Islet of Langerhans (tissue), 1 donor: ENCODE measurements around the gene ADCK2.
A peak's percentile ranks its signal among the peaks of the same experiment; 100 is the strongest.
"Not testable (repeated sequence)": the region's sequence is repeated elsewhere in the genome, so short reads cannot be mapped to it uniquely, and the experiment has no call there.

Source experiments
- FAIRE-seq: peaks from one replicate; lab custom pipeline; 2011; peaks lifted over from hg19 to GRCh38; lab: Jason Lieb, UNC

ADCK2 gene

DNA sequence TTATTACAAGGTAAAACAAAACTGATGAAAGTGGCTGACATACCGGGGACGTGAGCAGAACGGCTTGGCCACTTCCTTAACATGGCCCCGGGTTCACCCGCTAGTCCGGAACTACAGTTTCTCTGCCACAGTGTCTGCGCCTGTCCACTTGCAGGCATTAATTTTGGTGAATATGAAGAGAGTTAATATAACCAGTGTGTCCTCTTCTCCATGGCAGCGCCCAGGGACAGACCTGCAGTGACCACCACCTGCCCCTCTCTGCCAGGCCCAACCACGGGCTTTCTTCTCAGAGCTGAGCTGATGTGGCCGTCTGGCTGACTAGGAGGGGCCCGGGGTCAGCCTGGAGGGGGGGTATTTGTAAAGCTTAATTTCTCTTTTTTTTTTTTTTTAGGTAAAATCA is 22.6 kb downstream of the ADCK2 start:
- FAIRE-seq = no peak

DNA sequence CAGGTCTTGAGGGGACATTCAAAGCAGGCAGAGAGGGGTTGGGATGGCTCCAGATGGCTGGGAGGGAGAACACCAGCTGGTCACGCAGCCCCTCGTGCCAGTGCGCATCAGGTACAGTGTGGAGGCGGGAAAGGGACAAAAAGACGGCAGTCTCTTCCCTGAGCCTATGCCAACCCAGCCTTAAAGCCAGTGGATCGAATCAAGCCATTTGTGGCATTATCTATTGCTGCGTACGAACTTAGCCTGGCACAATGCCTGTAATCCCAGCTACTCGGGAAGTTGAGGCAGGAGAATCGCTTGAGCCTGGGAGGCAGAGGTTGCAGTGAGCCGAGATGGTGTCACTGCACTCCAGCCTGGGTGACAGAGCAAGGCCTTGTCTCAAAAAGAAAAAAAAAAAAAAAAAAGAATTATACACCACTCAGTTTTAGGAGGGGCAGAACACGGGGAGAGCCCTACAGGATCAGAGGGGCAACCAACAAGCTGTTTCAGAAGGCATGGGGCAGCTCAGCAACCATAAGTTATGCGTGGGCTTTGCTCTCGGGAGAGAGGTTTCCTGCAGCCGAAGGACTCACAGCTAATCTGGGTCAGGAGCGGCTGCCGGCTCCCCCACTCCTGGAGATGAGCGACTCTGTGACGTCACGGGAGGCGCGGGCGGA is 23.4 kb downstream of the ADCK2 start:
- FAIRE-seq = no peak

DNA sequence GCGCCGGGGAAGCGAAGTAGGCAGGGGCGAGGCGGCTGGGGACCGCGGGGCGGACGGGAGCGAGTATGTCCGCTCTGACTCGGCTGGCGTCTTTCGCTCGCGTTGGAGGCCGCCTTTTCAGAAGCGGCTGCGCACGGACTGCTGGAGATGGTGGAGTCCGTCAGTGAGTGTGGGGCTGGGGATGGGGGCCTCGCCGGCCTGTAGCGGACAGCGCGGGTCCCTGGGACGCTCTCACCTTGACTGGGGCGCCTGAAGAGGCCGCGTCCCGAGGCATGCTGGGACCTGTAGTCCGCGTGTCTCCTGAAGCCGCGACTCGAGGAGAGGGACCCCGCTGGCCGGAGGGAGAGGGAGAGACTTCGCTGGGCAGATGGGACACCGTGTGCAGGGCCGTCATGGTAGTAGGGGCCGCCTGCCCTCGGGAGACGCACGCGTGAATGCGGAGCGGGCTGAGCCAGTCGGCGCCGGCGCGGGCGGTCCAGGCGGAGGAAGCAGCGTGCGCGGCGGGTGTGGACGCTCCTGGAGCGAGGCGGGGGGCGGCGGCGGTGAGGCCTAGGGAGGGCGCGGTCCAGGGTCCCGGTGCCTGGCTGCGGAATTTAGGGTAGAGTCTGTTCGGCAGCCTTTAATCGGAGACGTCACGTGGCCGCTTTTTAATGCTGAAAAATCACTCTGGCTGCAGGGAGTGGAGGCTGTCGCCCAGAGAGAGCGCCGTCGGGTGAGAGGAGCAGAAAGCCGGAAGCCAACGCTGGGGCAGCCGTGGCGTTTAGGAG is 24.1 kb downstream of the ADCK2 start, which contains the start of gene NDUFB2:
Gene NDUFB2 (plus strand): TSS at position 29 of the 767 bp plus-strand sequence. CDS start 37 bp downstream, at position 66.
- no peak for FAIRE-seq

DNA sequence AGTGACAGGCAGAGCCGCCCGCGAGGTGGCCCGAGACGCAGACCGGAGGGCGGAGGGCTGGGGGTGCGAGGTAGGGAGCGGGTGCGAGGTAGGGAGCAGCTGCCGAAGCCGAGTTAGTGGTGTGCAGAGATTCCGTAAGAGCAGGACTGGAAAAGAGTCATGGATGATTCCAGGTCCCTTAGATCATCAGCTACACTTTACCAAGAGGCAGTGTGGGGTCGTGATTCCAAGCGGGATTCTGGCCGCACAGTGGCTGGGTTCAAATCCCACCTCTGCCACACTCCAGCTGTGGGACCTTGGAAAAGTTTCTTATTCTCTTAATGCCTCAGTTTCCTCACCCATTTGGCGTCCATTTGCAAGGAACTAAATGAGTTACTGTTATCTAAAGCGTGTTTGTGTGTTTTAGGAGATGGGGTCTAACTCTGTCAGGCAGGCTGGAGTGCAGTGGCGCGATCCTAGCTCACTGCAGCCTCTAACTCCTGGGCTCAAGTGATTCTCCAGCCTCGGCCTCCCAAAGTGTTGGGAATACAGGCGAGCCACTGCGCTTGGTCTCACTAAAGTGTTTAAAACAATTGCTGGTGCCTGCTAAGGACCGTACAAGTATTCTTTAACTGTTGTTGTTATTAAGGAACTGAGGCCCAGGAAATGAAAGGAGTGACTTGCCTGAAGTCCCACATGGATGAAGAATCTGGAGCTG is 24.9 kb downstream of the ADCK2 start:
- no peak for FAIRE-seq

DNA sequence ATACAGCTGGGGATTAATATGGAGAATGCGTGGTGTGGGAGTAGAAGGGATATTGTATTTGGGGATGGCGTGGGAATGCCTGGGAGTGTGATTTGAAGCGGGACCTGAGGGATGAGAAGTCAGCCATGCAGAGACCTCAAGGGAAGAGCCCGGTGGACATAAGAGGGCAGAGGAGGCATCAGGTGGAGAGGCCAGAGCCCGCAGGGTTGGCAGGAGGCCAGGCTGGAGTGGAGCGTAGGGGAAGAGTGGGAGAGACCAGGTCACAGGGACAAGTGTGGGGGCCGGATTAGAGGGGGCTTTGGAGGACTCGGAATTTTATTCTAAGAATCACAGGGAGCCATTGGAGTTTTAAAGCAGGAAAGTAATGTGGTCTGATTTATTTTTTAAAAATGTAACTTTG is 25.7 kb downstream of the ADCK2 start:
- FAIRE-seq = no peak

DNA sequence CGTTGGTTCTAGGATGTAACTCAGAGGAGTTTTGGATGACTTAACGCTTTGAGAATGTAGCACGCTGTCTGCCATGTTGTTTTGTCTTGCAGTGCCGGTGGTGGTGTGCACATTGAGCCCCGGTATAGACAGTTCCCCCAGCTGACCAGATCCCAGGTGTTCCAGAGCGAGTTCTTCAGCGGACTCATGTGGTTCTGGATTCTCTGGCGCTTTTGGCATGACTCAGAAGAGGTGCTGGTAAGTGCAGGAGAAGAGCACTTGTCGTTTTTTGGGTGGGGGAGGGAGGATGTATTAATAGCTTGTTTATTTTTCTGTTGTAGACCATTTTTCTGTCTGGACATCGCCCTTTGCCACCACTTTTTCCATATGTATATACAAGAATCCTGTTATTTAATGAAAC is 30.0 kb downstream of the ADCK2 start:
- no peak for FAIRE-seq

DNA sequence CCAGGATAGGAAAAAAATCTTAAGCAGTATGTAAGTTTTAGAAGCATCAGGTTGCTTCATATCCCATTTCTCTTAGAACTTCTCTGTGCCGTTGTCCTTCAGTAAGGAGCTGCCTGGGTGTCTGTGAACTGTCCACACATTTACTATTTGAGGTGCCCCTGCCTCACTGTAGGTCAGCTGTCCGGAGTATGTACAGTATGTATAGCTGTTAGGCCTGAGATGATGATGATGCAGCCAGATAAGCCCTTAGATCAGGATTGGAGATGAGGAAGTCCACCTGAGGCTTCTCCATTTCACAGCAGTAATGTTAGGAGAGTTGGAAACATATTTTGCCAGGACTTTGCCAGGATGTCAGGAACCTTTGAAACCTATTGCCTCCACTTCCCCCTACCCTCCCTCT is 31.5 kb downstream of the ADCK2 start:
- FAIRE-seq = no peak

DNA sequence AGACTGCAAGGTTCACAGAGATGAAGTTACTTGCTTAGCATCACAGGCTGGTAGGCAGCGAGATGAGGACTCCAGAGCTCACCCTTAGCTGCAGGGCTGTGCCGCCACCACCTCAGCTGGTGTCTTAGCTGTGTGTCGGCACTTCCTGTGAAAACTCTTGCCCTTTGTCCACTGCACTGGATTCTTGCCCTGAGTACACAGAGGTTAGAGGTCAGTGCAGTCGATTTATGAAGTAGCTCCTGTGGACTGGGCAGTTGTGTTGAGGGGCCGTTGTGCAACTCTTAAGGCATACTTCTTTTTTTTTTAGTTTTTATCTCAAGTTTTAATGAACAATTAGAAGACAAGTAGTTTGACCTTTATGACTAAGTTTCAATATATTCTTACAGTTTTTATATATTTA is 34.4 kb downstream of the ADCK2 start:
- peak; percentile 90 for FAIRE-seq

DNA sequence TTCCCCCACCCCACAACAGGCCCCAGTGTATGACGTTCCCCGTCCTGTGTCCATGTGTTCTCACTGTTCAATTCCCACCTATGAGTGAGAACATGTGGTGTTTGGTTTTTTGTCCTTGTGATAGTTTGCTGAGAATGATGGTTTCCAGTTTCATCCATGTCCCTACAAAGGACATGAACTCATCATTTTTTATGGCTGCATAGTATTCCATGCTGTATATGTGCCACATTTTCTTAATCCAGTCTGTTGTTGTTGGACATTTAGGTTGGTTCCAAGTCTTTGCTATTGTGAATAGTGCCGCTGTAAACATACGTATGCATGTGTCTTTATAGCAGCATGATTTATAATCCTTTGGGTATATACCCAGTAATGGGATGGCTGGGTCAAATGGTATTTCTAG is 36.0 kb downstream of the ADCK2 start:
- not testable (repeated sequence) for FAIRE-seq

DNA sequence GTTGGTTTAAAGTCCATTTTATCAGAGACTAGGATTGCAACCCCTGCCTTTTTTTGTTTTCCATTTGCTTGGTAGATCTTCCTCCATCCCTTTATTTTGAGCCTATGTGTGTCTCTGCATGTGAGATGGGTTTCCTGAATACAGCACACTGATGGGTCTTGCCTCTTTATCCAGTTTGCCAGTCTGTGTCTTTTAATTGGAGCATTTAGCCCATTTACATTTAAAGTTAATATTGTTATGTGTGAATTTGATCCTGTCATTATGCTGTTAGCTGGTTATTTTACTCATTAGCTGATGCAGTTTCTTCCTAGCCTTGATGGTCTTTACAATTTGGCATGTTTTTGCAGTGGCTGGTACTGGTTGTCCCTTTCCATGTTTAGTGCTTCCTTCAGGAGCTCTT is 39.6 kb downstream of the ADCK2 start:
- FAIRE-seq = not testable (repeated sequence)

DNA sequence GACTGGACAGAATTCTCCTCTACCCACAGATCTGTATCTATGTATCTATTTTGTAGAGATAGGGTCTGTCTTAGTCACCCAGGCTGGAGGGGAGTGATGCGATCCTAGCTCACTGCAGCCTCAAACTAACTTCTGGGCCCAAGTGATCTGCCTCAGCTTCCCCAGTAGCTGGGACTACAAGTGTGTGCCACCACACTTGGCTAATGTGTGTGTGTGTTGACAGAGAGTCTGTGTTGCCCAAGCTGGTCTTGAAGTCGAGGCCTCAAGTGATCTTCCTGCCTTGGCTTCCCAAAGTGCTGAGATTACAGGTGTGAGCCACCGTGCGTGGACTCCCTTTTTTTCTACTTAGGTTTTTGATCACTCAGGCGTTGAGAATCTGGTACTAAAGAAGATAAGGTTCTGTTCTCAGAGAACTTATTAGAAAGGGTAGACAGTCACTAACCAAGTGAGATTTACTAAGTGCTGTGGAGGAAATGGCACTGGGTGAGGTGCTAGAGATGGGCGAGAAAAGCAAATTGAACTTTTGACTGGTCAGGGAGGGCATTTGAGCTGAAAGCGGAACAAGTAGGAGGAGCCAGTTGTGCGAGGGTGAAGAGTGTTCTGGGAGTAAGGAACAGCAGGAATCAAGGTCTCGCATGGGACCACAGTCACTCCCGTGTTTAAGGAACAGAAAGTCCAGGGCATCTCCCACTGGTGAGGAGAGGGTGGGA is 41.7 kb downstream of the ADCK2 start:
- no peak for FAIRE-seq

DNA sequence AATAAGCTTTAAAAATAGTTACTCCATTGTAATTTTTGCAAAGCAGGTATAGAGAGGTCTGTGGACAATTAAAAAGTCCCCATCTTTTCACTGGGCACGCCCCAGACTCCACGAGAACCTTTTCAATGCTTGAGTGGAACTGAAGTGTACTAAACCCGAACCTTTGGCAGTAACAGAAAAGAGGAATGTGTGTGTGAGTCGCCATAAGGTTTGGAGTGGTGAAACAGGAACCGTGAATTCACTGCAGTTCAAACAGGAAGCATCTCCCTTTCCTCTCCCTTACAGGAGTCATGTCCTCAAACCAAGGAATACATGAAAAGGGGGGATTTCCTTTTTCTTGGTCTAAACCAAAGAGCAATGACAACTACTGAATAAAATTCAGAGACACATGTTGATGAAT is 47.0 kb downstream of the ADCK2 start:
- no peak for FAIRE-seq

DNA sequence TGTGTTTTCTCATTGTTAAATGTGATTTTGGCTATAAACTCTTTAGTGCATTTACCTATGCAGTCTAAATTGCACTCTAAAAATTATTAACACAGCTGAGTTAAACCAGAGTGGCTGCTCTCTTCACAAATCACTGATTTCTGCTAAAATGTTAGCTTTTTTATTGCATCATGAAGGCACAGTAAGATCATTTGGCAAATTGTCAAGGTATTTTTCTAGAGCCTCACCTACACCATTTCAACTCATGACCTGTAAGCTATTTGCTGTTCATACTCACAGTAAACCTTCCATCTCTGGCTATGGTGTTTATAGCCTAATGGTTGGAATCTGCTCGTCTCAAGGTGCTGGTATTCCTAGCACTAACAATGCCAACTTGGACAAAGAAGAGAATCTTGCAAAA is 49.5 kb downstream of the ADCK2 start:
- no peak for FAIRE-seq

DNA sequence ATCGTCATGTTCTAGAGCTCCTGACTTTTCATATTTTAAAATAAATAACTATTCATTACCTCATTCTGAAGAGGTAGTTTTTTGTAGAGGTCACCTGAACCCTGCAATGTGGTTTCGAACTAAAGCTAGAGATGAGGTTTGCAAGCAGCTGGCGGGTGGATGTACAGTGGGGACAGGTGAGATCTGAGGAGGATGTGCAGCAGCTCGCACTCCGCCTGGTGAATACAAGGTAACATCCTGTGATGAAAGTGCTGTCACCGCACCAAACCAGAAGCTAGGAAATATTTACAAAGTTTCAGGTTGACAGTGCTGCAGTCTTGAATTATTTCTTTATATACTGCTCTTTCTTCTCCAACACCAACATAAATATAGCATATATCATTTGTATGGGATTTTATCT is 50.3 kb downstream of the ADCK2 start:
- FAIRE-seq = no peak

DNA sequence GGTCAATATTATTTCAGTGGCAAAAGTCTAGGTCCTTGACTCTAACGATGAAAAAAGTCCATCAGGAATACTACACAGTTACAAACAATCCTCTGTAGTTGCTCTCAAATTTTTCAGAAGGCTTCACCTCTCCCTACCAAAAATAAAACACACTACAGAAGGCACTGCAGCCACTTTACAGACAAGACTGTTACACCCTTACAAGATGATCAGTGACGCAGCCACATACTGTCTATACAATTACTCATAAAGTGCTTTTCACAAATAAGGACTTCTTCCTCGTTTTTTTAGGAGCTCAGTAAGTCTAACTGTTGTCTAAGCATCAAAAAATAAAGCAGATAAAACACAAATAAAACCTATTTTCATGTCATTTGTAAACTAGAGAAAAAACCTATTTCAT is 50.8 kb downstream of the ADCK2 start:
- no peak for FAIRE-seq

DNA sequence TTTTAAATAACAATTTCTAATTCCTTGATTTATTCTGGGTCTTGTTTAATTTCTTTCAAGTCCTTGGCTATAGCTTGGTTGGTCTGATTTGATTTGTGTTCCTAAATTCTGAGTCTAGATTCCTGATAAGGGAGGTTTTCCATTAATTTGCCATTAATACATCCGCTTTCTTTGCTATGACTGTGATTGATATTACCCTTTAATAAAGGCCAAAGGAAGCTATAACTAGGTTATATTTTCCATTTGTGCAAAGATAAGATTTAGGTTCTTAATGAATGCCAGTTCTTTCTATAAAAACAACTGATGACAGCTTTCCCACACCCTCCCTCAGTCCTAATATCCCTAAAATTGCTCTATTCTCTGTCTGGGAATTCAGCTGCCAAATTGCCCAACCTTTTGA is 52.0 kb downstream of the ADCK2 start:
- FAIRE-seq = peak; percentile 38

DNA sequence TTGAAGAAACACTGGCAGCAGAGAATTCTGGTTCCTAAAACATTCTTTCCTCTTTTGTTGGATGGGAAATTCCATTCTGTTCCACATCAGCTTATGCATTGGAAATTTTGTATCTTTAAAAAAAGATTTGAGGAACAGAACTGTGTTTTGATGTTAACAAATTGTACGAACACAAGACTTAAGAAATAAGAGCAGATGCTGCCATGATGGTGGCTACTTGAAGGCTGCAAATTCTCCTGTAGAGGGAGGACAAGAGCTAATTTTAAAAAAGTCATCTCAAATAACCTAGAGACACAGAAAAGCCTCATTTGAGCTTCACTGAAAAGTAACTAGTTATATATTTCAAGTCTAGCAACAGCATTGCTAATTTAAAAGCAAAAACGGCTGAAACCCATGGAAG is 53.5 kb downstream of the ADCK2 start:
- FAIRE-seq = no peak

DNA sequence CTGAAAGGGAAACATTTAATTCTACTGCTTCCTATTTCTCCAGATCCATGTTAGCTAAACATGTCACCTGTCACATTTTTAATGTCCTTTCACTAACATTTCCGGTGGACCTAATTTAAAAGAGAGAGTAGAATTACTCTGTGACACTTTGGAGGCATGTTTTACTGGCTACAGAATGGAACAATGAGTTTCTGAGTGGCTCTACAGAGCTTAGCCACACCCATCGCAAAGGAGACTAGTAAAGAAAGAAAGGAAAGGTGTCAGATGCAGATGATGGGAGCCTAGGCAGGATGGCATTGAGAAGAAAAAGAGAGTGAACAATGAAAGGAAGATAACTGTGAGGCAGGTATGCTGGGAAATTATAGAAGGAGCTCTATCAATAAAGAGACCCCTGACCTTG is 59.7 kb downstream of the ADCK2 start:
- no peak for FAIRE-seq

DNA sequence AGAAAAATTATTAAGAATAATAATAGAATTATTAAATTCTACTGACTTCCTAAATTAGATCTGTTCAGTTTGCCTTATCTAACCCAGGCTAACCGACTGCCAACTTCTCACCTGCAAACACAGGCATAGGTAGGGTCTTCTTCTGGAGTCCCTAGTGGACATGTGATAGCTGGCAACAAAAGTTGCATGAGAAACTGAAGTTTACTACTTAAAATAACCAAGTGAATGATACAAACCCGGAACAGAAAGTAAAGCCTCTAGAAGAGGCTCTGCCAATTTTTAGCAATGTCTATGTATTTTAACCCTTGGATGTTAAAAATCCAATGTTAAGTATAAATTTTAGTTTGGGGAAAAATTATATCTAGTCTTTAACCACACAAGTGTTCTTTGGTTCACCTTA is 61.4 kb downstream of the ADCK2 start:
- no peak for FAIRE-seq

DNA sequence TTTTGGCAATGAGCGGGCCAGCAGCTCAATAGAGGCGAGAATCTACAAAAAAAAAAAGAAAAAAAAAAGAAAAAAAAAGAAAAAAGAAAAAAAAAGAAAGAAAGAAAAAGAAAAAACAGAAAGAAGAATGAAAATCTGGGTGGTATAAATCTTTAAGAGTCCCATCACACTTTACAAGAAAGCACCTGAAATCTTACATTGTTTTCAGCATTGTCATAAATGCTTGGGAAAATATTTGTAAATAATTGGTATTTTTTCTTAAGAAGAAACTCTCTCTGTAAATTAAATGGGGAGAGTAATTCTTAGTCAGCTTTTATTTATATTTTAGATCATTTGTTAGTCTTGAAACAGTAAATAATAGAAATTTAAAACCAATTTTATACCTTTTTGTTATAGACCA is 62.0 kb downstream of the ADCK2 start:
- FAIRE-seq = no peak

DNA sequence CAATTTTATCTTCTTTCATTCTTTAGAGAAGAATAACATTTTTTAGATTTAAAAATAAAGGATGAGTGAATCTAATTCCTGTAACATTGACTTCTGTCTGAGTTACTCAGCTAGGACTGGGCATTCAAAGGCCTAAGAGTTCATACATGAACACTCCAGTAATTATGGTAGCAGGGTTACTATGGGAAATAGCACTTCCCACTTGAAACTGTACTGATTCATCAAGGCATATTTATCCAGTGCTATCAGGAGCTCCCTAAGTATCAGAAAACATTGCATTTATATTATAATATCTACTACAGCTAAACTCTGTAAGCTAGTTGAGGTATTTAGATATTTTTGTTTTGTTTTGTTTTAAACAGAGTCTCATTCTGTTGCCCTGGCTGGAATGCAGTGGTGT is 65.5 kb downstream of the ADCK2 start:
- FAIRE-seq = peak; percentile 76

DNA sequence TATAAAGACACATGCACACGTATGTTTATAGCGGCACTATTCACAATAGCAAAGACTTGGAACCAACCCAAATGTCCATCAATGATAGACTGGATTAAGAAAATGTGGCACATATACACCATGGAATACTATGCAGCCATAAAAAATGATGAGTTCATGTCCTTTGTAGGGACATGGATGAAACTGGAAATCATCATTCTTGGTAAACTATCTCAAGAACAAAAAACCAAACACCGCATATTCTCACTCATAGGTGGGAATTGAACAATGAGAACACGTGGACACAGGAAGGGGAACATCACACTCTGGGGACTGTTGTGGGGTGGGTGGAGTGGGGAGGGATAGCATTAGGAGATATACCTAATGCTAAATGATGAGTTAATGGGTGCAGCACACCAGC is 70.5 kb downstream of the ADCK2 start:
- FAIRE-seq = not testable (repeated sequence)

DNA sequence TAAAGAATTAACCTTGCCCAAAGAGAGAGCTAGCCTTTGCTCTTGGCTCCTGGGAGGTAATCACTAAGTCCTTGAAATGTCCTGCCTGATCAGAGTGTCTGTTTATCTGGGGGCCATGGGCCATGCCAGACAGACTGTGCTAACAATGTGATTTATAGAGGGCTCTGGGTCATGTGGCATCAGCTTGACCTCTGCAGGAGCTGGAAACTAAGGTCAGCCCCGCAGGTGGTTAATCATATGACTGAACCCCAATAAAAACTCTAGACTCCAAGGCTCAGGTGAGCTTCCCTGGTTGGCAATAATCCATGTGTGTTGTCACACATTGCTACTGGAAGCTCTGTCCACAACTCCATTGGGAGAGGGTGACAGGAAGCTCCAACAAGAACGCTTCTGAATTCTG is 71.3 kb downstream of the ADCK2 start:
- FAIRE-seq = no peak
